ENCODE data around the gene CDAN1.

CDAN1 gene

GRCh38 chr15:42675021-42675420 is 61.9 kb downstream of the CDAN1 start:
- H3K4me3 ChIP-seq (ENCODE audit: low read depth, low read length) = no peak overlapping the region

- no peak overlapping the region for H3K4me3 ChIP-seq (ENCODE audit: low read depth, low read length)
Observed at GRCh38 chr15:42674472-42674871, 62.5 kb downstream of the CDAN1 start.

Data from iPS-11a (cell line).